CD14-positive monocyte (primary cell): ENCODE results near the gene PET117. TPM values are rescaled to one million over a fixed set of nuclear protein-coding genes. Genes with fewer than 3 reads are reported as not detected.
"Not testable (repeated sequence)": the region's sequence is repeated elsewhere in the genome, so short reads cannot be mapped to it uniquely, and the experiment has no call there.

Experiments
- DNase-seq, 3 donors: peaks; one replicate each; pipeline ENCODE4 v3.0.0-alpha.2; 2011 to 2022
- H2AFZ ChIP-seq: 2 replicates; pipeline ENCODE4 v1.6.0; 2012; ENCODE audit warnings: mild to moderate bottlenecking, low read depth, low read length, inconsistent platforms; ENCODE audit not compliant: insufficient read depth, poor library complexity, severe bottlenecking
- H3K27ac ChIP-seq, 2 donors: 1 replicate in 1 of 2; 2 replicates in 1 of 2; pipeline ENCODE4 v1.5.1; 2012 to 2013; ENCODE audit warnings: low read length in 2 of 2, control low read depth in 1 of 2, inconsistent platforms in 1 of 2, low read depth in 1 of 2, mild to moderate bottlenecking in 1 of 2
- H3K27me3 ChIP-seq, 2 donors: one replicate each; pipeline versions ENCODE4 v1.6.0 to v1.6.1; 2011 to 2013; ENCODE audit warnings: low read length in 2 of 2; ENCODE audit not compliant: control insufficient read depth in 2 of 2, insufficient read depth in 2 of 2
- H3K36me3 ChIP-seq, 2 donors: replicated peaks in 1 of 2; 1 replicate in 1 of 2; 2 replicates in 1 of 2; pipeline versions ENCODE4 v1.5.1 to v1.6.1; 2012 to 2013; ENCODE audit warnings: low read length in 2 of 2, control low read depth in 1 of 2, inconsistent platforms in 1 of 2, mild to moderate bottlenecking in 1 of 2; ENCODE audit not compliant: insufficient read depth in 2 of 2, control insufficient read depth in 1 of 2
- H3K4me1 ChIP-seq, 2 donors: 1 replicate in 1 of 2; 2 replicates in 1 of 2; pipeline versions ENCODE4 v1.5.1 to v1.6.1; 2012 to 2013; ENCODE audit warnings: low read length in 2 of 2, control low read depth in 1 of 2, inconsistent platforms in 1 of 2, mild to moderate bottlenecking in 1 of 2, moderate library complexity in 1 of 2; ENCODE audit not compliant: insufficient read depth in 2 of 2, control insufficient read depth in 1 of 2
- H3K4me2 ChIP-seq: replicated peaks from 2 replicates; pipeline ENCODE3; 2012; ENCODE audit warnings: low read length, moderate library complexity, mild to moderate bottlenecking; ENCODE audit not compliant: poor library complexity, severe bottlenecking; ENCODE audit errors: extremely low read depth
- H3K4me3 ChIP-seq, 3 experiments: fragments of 200-600 bp in 1 of 3; sonication (generic) in 1 of 3; replicated peaks in 1 of 3; 1 replicate in 2 of 3; 2 replicates in 1 of 3; pipeline ENCODE4 v1.5.1; 2011 to 2013; ENCODE audit warnings: low read length in 3 of 3, mild to moderate bottlenecking in 3 of 3, control low read depth in 2 of 3, low read depth in 2 of 3, inconsistent platforms in 1 of 3, moderate library complexity in 1 of 3
- H3K79me2 ChIP-seq: 2 replicates; pipeline ENCODE4 v1.6.0; 2012; ENCODE audit warnings: mild to moderate bottlenecking, control low read depth, inconsistent platforms, low read length, moderate library complexity; ENCODE audit not compliant: insufficient read depth
- H3K9ac ChIP-seq: 2 replicates; pipeline ENCODE4 v1.6.0; 2017; ENCODE audit warnings: low read length, mild to moderate bottlenecking; ENCODE audit not compliant: insufficient read depth, poor library complexity, severe bottlenecking
- H3K9me3 ChIP-seq, 2 donors: replicated peaks in 1 of 2; 1 replicate in 1 of 2; 2 replicates in 1 of 2; pipeline versions ENCODE4 v1.5.1 to v1.6.1; 2012 to 2013; ENCODE audit warnings: low read length in 2 of 2, control low read depth in 1 of 2; ENCODE audit not compliant: control insufficient read depth in 1 of 2, insufficient read depth in 1 of 2
- H4K20me1 ChIP-seq: 2 replicates; pipeline ENCODE4 v1.6.0; 2012; ENCODE audit warnings: mild to moderate bottlenecking, low read length, control low read depth, moderate library complexity; ENCODE audit not compliant: insufficient read depth
- H3K27ac Mint-ChIP-seq, 7 donors: one replicate each; pipeline ENCODE4 v1.8.0; 2020; ENCODE audit warnings: mild to moderate bottlenecking in 7 of 7, mixed read lengths in 7 of 7, moderate library complexity in 6 of 7, inconsistent platforms in 2 of 7
- H3K27me3 Mint-ChIP-seq, 3 donors: one replicate each; pipeline ENCODE4 v1.8.0; 2021 to 2022; ENCODE audit warnings: low read depth in 3 of 3, mild to moderate bottlenecking in 3 of 3, mixed read lengths in 3 of 3, moderate library complexity in 3 of 3, inconsistent platforms in 1 of 3
- H3K36me3 Mint-ChIP-seq, 2 donors: one replicate each; pipeline ENCODE4 v1.8.0; 2020; ENCODE audit warnings: mixed read lengths in 2 of 2, inconsistent platforms in 1 of 2, mild to moderate bottlenecking in 1 of 2
- H3K4me1 Mint-ChIP-seq: one replicate; pipeline ENCODE4 v1.8.0; 2020; ENCODE audit warnings: mild to moderate bottlenecking, mixed read lengths
- H3K4me3 Mint-ChIP-seq, 2 donors: one replicate each; pipeline ENCODE4 v1.8.0; 2020; ENCODE audit warnings: mild to moderate bottlenecking in 2 of 2, mixed read lengths in 2 of 2, moderate library complexity in 1 of 2
- H3K9me3 Mint-ChIP-seq, 7 donors: one replicate each; pipeline ENCODE4 v1.8.0; 2020 to 2022; ENCODE audit warnings: mixed read lengths in 7 of 7, mild to moderate bottlenecking in 6 of 7, moderate library complexity in 6 of 7, inconsistent platforms in 2 of 7
- CTCF ChIP-seq: fragments of 200-600 bp; IDR thresholded peaks from one replicate; pipeline ENCODE4 v1.8.0; 2022; ENCODE audit warnings: antibody characterized with exemption, mild to moderate bottlenecking
- WGBS: methylation state at CpG from one replicate; pipeline ENCODE4 v1.1.5; 2013; ENCODE audit warnings: missing lambda C conversion rate; ENCODE audit not compliant: insufficient coverage; 5-methylcytosine and 5-hydroxymethylcytosine counted together
- intact Hi-C, 2 donors: fragments of 100-400 bp; cut with micrococcal nuclease; formaldehyde crosslinking; loops; one replicate each; pipeline versions ENCODE4 v1.15.0 to v1.15.1; 2023
- polyA minus RNA-seq: library from RNA; depleted of rRNA, polyadenylated mRNA; stranded (reverse); fragments of >200 nt; gene quantifications from 2 replicates; pipeline ENCODE4 v1.2.3, GENCODE V29; 2012
- polyA plus RNA-seq, 3 donors: library from polyadenylated mRNA; depleted of rRNA in 1 of 3; unstranded in 2 of 3; stranded (reverse) in 1 of 3; fragments of 300-500 nt in 2 of 3; fragments of >200 nt in 1 of 3; fragmentation: Illumina TruSeq in 2 of 3; gene quantifications; 1 replicate in 2 of 3; 2 replicates in 1 of 3; pipeline ENCODE4 v1.2.3, GENCODE V29; 2012 to 2021
- total RNA-seq, 12 experiments: library from RNA in 1 of 12; stranded (reverse) in 1 of 12; fragments of 120-200 nt in 1 of 12; gene quantifications; one replicate each; pipeline ENCODE4 v1.2.4 and lab custom pipeline; 2013 to 2026; ENCODE audit warnings: mixed read lengths in 6 of 12, inconsistent platforms in 1 of 12

PET117 gene
- 13.2 TPM for total RNA-seq (2013)
- polyA plus RNA-seq (10 to 100 TPM in 2 of 3 donors, 1 to 10 TPM in 1; 3.9 to 19.5 (median 16.6) TPM), polyA minus RNA-seq (1.7 and 2.2 TPM in 2 replicates), total RNA-seq (lab: John Stamatoyannopoulos, UW) (0 to 0.81 (median 0.26) reads per million in 11 experiments)

- peak; percentile 80 to 89 (median 88) for DNase-seq
- Mint-ChIP-seq H3K4me1 (peaks cover 26% of the 10 kb centered on the region), H3K27ac (peak within 1 kb of the TSS; percentile 78 to 93 (median 89)), H3K4me3 (peak within 1 kb of the TSS; percentile 94), H3K36me3 (peaks cover 8% of the 10 kb centered on the region in 2 donors), H3K27me3 (peaks cover 0 to 4% (median 3%) of the 10 kb centered on the region in 3 donors), H3K9me3 (peaks cover 0 to 2% (median 0%) of the 10 kb centered on the region in 7 donors)
- WGBS = under 1% methylated on average over 80 of the region's 87 CpGs
- H3K27me3 ChIP-seq = no peaks in the 10 kb centered on the region
- H3K4me1 ChIP-seq = peaks cover 16 to 25% of the 10 kb centered on the region in 2 donors
- H3K27ac ChIP-seq = peak within 1 kb of the TSS; percentile 73 to 95
- peak within 1 kb of the TSS; percentile 100 for H2AFZ ChIP-seq
- peak within 1 kb of the TSS; percentile 94 for H3K4me2 ChIP-seq
- peak within 1 kb of the TSS; percentile 90 for H3K9ac ChIP-seq
- H3K4me3 ChIP-seq = peak within 1 kb of the TSS; percentile 48 to 99 (median 97)
- H3K36me3 ChIP-seq = peaks cover 5 to 8% of the 10 kb centered on the region in 2 donors
- TF ChIP-seq CTCF = no peak
- peaks cover 8% of the 10 kb centered on the region for H4K20me1 ChIP-seq
- no peaks in the 10 kb centered on the region for H3K9me3 ChIP-seq
- intact Hi-C loops = loop anchor here (2.0 to 10.0 kb wide), 5 partner anchors 83 to 660 kb away; partner anchors contain the start of genes ZNF133 (in 2 of the 2) and OVOL2 (in 1 of the 2)
- H3K79me2 ChIP-seq = peaks cover 42% of the 10 kb centered on the region
Observed at GRCh38 chr20:18137412-18138265, at the start of gene PET117, which contains the start of gene KAT14. Gene PET117 (plus strand): TSS chr20:18137863. CDS start chr20:18137956, 93 bp downstream. Gene KAT14 (plus strand): TSS chr20:18137863. CDS start chr20:18142661, 4,798 bp downstream.

- H3K4me1 ChIP-seq, intact Hi-C loops, H3K27ac ChIP-seq, H3K9me3 Mint-ChIP-seq, H3K4me3 ChIP-seq, H4K20me1 ChIP-seq, H3K27me3 Mint-ChIP-seq, H3K36me3 ChIP-seq, H3K4me1 Mint-ChIP-seq, H2AFZ ChIP-seq, H3K27me3 ChIP-seq, H3K9me3 ChIP-seq, H3K36me3 Mint-ChIP-seq, H3K4me2 ChIP-seq, H3K9ac ChIP-seq, DNase-seq, H3K79me2 ChIP-seq, H3K4me3 Mint-ChIP-seq: not testable (repeated sequence)
- 100% methylated on average over 1 of the region's 3 CpGs for WGBS
- peak overlapping the region in 2 of 7 donors; percentile 27 to 45 for H3K27ac Mint-ChIP-seq
Observed at GRCh38 chr20:18088298-18088697, 49.4 kb upstream of the PET117 start.

GRCh38 chr20:18088841-18089240, 48.8 kb upstream of the PET117 start:
- H3K27ac Mint-ChIP-seq = peak overlapping the region in 1 of 7 donors; percentile 61
- H3K27me3 ChIP-seq, H3K79me2 ChIP-seq, H3K36me3 ChIP-seq, H3K9me3 ChIP-seq, intact Hi-C loops, H4K20me1 ChIP-seq, H3K4me1 Mint-ChIP-seq, H3K9ac ChIP-seq, H3K9me3 Mint-ChIP-seq, H3K4me3 Mint-ChIP-seq, H3K4me3 ChIP-seq, H3K36me3 Mint-ChIP-seq, H3K4me1 ChIP-seq, H3K4me2 ChIP-seq, H3K27ac ChIP-seq, H2AFZ ChIP-seq, DNase-seq: not testable (repeated sequence)
- 95% methylated on average over 4 of the region's 11 CpGs for WGBS
- H3K27me3 Mint-ChIP-seq = peaks cover 3 to 10% (median 9%) of the 10 kb centered on the region in 3 donors
